OCI-LY3 (cell line): ENCODE data around the gene CTNNA1.

Experiments
- H2AFZ ChIP-seq: fragments of 200-600, 300-600 bp; shearing (Covaris generic); 2 replicates; pipeline ENCODE4 v1.6.0; 2014; ENCODE audit warnings: antibody characterized with exemption, low read depth, low read length
- H3K27ac ChIP-seq: fragments of 200-600, 300-600 bp; sonication (generic); 2 replicates; pipeline ENCODE4 v1.5.1; 2014; ENCODE audit warnings: mild to moderate bottlenecking, low read length, moderate library complexity, mixed read lengths
- H3K27me3 ChIP-seq: fragments of 200-600, 300-600 bp; sonication (generic); 2 replicates; pipeline ENCODE4 v1.6.1; 2014; ENCODE audit warnings: low read depth, low read length, mixed read lengths
- H3K36me3 ChIP-seq: fragments of 200-600, 300-600 bp; sonication (generic); replicated peaks from 2 replicates; pipeline ENCODE3; 2014; ENCODE audit warnings: low read depth, low read length, mixed read lengths
- H3K4me1 ChIP-seq: fragments of 300-600, 200-600 bp; sonication (generic); 2 replicates; pipeline ENCODE4 v1.6.1; 2014; ENCODE audit warnings: low read length, mixed read lengths
- H3K4me2 ChIP-seq: fragments of 200-600, 300-600 bp; sonication (generic); 2 replicates; pipeline ENCODE4 v1.6.1; 2014; ENCODE audit warnings: low read length, mixed read lengths
- H3K4me3 ChIP-seq: fragments of 300-600, 200-600 bp; sonication (generic); 2 replicates; pipeline ENCODE4 v1.5.1; 2014; ENCODE audit warnings: antibody characterized with exemption, mild to moderate bottlenecking, low read length, moderate library complexity
- H3K79me2 ChIP-seq: fragments of 300-600, 200-600 bp; shearing (Covaris generic); 2 replicates; pipeline ENCODE4 v1.6.1; 2014; ENCODE audit warnings: mild to moderate bottlenecking, low read length, mixed read lengths
- H3K9ac ChIP-seq: fragments of 300-600, 200-600 bp; shearing (Covaris generic); 2 replicates; pipeline ENCODE4 v1.6.0; 2014; ENCODE audit warnings: mild to moderate bottlenecking, low read length, moderate library complexity
- H3K9me3 ChIP-seq: fragments of 200-600, 300-600 bp; shearing (Covaris generic); 2 replicates; pipeline ENCODE4 v1.6.1; 2014; ENCODE audit warnings: low read length, mixed read lengths; ENCODE audit not compliant: insufficient read depth
- H4K20me1 ChIP-seq: fragments of 200-600, 300-600 bp; sonication (generic); 2 replicates; pipeline ENCODE4 v1.6.1; 2016; ENCODE audit warnings: low read length, mixed read lengths; ENCODE audit not compliant: insufficient read depth
- CTCF ChIP-seq: fragments of 200-600, 300-600 bp; sonication (generic); IDR thresholded peaks from 2 replicates; pipeline ENCODE4 v1.5.1; 2014; ENCODE audit warnings: antibody characterized with exemption, low read length, low read depth
- EZH2phosphoT487 ChIP-seq: fragments of 200-600 bp; shearing (Covaris generic); IDR thresholded peaks from 2 replicates; pipeline ENCODE4 v1.6.1; 2018; ENCODE audit warnings: antibody characterized with exemption, mixed run types, low read depth

Gene CTNNA1

GRCh38 chr5:138775034-138775433 is 21.8 kb downstream of the CTNNA1 start:
- Histone ChIP-seq H4K20me1 (no peaks in the 10 kb centered on the region), H3K79me2 (peaks cover 2% of the 10 kb centered on the region), H3K4me2 (no peak overlapping the region), H3K4me3 (no peak overlapping the region), H3K27ac (no peak overlapping the region), H3K36me3 (peaks cover 4% of the 10 kb centered on the region), H3K27me3 (no peaks in the 10 kb centered on the region), H2AFZ (no peak overlapping the region), H3K9me3 (no peaks in the 10 kb centered on the region), H3K9ac (no peak overlapping the region), H3K4me1 (peaks cover 6% of the 10 kb centered on the region)
- TF ChIP-seq CTCF = no peak
- TF ChIP-seq EZH2phosphoT487 = no peak

GRCh38 chr5:138778234-138778633 is 25.0 kb downstream of the CTNNA1 start:
- H3K4me2 ChIP-seq = no peak overlapping the region
- H3K79me2 ChIP-seq = no peaks in the 10 kb centered on the region; the same call in 1 of the 2 replicates
- H3K36me3 ChIP-seq = peaks cover 4% of the 10 kb centered on the region

GRCh38 chr5:138783976-138784375 is 30.8 kb downstream of the CTNNA1 start:
- Histone ChIP-seq H3K27ac (no peak overlapping the region), H3K79me2 (no peaks in the 10 kb centered on the region), H2AFZ (no peak overlapping the region), H3K4me3 (no peak overlapping the region), H3K36me3 (no peaks in the 10 kb centered on the region), H3K9ac (no peak overlapping the region), H3K4me2 (no peak overlapping the region), H3K9me3 (no peaks in the 10 kb centered on the region), H4K20me1 (no peaks in the 10 kb centered on the region), H3K27me3 (no peaks in the 10 kb centered on the region), H3K4me1 (no peaks in the 10 kb centered on the region)
- no peak for TF ChIP-seq EZH2phosphoT487

More at GRCh38 chr5:138778234-138778633, 25.0 kb downstream of the CTNNA1 start:
- no peak overlapping the region for H2AFZ ChIP-seq
- peaks cover 6% of the 10 kb centered on the region for H3K4me1 ChIP-seq
- no peak overlapping the region for H3K27ac ChIP-seq
- no peaks in the 10 kb centered on the region for H3K27me3 ChIP-seq
- TF ChIP-seq EZH2phosphoT487 = no peak
- TF ChIP-seq CTCF = no peak
- no peaks in the 10 kb centered on the region for H3K9me3 ChIP-seq
- no peak overlapping the region for H3K4me3 ChIP-seq
- no peak overlapping the region for H3K9ac ChIP-seq
- H4K20me1 ChIP-seq = no peaks in the 10 kb centered on the region

GRCh38 chr5:138784590-138784989 is 31.4 kb downstream of the CTNNA1 start:
- Histone ChIP-seq H3K4me3 (no peak overlapping the region), H3K36me3 (no peaks in the 10 kb centered on the region), H3K4me1 (peaks cover 4% of the 10 kb centered on the region), H4K20me1 (no peaks in the 10 kb centered on the region), H3K27ac (no peak overlapping the region), H3K79me2 (no peaks in the 10 kb centered on the region), H3K9me3 (no peaks in the 10 kb centered on the region), H2AFZ (no peak overlapping the region), H3K4me2 (no peak overlapping the region), H3K27me3 (no peaks in the 10 kb centered on the region), H3K9ac (no peak overlapping the region)
- TF ChIP-seq EZH2phosphoT487 = no peak
- TF ChIP-seq CTCF = no peak
